HG03378 (cell line): Measurements from ENCODE around the gene CDH13.

Experiments used
- ATAC-seq: cut with Tn5 transposase; IDR thresholded peaks from one replicate; pipeline ENCODE4 v1.9.1; 2021; ENCODE audit warnings: mild to moderate bottlenecking, moderate library complexity; ENCODE audit not compliant: unreplicated experiment

Gene CDH13

GRCh38 chr16:83746611-83747010 is 1119.8 kb downstream of the CDH13 start:
- no peak for ATAC-seq

DNA sequence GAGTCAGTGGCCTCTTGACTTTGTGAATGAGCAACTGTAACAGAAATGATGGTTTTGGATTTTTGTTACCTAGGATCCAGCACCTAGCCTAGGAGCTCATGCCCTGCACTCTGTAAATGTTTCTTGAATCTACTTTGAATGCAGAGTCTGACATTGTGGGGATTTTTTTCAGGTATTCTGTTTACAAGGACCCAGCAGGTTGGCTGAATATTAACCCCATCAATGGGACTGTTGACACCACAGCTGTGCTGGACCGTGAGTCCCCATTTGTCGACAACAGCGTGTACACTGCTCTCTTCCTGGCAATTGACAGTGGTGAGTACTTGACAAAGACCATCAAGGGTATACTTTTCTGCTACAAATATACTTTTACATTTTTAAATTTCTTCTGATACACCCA is 1121.2 kb downstream of the CDH13 start:
- ATAC-seq = no peak

DNA sequence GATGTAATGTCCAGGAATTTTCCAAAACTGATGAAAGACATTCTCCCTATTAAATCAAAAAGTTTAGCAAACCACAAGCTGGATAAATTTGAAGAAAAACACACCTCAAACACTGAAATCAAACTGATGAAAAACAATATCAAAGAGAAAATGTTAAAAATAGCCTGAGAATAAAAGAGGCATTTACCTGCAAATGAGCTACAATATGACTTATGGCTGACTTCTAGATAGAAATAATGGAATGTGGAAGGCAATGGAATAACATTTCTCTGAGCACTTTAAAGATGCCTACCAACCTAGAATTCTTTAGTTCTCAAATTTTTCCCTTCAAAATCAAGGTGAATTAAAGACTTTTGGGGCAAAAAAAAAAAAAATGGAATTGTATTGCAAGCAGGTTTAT is 1128.6 kb downstream of the CDH13 start:
- ATAC-seq = no peak

DNA sequence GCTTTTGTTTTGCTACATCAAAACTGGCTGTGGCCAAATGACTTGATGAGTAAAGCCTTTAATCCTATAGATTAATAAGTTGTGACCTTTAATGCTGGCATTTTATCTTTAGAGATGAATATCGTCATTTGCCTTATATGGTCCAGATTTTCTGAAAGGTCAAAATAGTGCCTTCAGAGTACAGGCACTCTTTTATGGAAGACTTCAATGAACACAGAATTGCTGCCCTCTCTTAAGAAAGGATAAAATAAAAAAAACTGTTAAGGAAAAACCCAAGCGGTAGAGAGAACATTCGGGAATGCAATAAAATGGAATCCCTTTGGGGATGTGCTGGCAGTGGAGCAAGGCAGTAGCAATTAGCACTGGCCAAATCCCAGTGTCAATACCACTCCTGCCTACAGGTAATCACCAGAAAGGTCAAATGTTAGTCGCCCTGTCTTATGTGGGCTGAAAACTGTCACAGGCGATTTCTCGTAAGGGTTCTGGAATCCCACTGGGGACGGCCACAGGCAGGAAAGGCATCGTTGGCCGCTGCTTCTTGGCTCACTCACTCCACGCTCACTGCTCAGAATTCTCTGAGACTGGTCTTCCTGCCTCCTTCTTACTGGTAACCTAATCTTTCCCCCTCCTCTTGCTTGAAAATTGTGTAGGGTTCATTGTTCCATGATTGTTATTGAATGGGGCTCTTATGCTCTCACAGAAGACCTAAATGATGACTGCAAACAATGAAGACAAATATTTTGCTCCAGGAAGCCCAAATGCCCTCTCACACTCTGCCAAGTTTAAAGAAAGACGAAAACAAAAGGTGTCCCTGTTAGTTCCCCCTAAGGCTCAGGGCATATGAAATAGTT is 1135.6 kb downstream of the CDH13 start:
- no peak for ATAC-seq

GRCh38 chr16:83762992-83763358 is 1136.2 kb downstream of the CDH13 start:
- no peak for ATAC-seq

GRCh38 chr16:83768986-83769385 is 1142.2 kb downstream of the CDH13 start:
- no peak for ATAC-seq

GRCh38 chr16:83769397-83770008 is 1142.7 kb downstream of the CDH13 start:
- ATAC-seq = no peak

DNA sequence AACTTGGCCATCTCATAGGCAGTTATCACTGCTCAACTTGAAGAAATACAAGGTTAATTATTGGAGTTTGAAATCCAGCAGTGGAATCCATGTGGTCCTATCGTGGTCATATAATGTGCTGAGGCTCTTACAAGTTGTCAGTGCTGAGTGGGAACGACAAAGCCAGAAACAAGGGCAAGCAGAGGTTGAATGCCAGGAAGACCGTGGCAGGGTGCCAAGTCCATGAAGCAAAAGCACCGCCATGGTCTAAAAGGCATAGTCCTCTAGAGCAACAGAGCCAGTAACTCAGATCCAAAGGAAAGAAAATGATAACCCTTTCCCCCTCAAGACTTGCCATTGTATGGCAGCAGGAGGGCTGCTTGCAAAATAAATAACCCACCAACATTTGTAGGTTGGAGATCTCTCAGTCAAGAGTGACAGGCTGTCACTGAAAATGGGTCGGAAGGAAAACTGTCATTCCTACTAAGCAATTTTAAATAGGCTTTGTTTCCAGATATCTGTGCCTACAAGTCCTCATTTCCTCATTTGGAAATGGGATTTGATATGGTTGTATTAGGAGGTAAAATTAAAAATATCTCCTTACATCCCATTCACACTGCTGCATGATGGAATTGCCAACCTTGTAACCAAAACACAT is 1144.7 kb downstream of the CDH13 start:
- ATAC-seq = no peak

DNA sequence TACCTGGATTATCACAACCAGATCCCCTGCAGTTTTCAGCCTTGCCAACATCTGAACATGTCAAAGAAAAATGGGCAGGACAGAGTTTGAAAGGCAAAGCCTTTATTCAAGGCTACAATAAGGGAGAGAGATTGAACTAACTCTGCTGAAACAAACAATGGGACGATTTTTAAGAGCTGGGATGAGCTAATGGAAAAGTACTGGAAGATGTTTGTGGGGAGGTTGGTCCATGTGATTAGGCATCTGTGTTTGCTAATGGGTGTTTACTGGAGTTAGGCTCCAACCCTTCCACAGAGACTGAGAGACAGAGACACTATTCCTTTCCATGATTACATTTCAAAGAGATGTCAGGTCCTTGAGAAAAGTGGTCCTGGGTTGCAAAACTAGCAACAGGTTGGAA is 1146.0 kb downstream of the CDH13 start:
- ATAC-seq = no peak

DNA sequence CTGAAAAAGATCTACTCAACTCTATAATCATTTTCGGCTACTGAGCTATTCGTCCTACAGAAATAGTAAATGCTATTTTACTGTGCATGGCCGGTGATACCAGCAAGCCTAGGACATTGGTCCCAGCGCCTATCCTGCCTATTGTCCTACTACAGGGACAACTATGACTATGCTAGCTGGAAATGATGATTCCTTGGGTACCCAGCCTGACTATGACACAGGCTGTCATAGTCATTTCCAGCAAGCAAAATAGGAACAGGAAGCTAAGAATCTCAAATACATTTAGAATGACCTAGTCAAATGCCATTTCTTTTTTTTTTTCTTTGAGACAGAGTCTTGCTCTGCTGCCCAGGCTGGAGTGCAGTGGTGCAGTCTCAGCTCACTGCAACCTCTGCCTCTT is 1147.3 kb downstream of the CDH13 start:
- ATAC-seq = no peak

DNA sequence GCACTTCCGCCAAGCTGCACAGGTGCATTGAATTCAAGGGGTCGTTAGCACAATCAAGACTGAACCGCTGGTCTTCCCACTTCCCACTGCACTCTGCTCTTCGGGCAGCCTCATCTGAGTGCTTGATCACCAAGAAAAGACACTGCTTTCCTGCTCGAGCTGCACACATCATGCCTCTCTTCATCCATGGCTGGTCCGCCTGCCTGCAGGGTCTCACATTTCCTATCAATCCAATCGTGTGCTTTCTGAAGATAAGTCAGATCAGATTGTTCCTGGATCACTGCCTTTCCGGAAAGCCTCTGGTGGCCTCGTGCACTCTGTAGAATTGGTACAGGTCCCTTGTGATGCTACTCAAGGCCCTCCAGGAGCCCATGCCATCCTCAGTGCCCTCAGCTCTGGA is 1150.2 kb downstream of the CDH13 start:
- ATAC-seq = no peak

DNA sequence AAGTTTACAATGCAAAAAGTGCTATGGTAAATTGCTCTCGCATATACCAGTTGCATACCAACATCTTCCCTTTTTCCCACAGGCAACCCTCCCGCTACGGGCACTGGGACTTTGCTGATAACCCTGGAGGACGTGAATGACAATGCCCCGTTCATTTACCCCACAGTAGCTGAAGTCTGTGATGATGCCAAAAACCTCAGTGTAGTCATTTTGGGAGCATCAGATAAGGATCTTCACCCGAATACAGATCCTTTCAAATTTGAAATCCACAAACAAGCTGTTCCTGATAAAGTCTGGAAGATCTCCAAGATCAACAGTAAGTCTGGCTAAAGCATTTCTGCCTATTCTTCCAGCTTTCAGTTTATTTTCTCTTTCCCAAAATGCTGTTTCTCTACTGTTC is 1153.1 kb downstream of the CDH13 start:
- ATAC-seq = no peak

GRCh38 chr16:83785455-83785854 is 1158.7 kb downstream of the CDH13 start:
- ATAC-seq = no peak

DNA sequence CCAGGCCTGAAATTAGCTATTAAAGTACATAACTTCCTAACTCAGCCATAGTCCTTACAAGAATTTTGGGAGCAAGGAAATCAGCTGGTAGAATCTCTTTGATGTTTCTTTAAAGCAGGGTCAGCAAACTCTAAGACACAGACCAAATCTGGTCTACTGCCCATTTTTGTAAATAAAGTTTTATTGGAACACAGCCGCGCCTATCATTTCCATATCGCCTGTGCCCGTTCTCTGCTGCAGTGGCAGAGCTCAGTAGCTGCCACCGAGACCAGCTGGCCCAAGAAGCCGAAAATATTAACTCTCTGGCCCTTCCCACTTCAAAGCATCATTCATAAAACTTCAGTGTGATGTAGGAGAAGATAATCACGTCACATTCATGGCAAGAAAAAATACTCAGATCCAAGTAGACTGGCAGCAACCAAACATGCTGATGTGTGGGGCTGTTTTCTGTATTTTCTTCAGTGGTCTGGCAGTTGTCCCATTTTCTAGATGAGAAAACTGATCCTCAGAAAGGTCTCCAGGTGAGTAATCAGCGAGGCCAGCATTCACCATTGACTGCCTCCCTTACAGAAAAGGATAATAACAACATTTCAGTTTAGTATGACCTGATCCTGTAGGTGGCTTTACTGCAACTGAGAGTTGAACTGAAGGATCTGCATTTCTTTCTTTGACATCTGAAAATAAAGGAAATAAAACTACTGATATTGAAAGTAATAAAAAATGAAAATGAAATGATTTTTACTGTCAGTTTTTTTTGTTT is 1163.1 kb downstream of the CDH13 start:
- no peak for ATAC-seq

DNA sequence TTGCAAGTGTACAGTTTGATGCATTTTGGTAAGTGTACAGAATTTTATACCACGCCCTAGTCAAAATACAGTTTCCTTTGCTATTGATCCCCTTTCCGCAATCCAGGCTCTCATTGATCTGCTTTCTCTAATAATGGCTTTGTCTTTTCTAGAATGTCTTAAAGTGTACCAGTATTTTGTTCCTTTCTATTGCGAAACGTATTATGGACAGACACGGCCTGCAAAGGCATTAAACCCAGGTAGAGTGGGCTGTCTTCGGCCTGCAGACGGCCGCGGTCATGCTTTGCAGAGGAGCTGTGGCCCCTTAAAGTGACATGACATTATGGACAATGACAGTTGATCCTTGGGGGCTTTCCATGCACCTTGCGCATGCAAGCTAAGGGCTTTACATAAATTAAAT is 1165.1 kb downstream of the CDH13 start:
- ATAC-seq = no peak

- ATAC-seq = no peak
Observed at GRCh38 chr16:83792391-83792790, 1165.6 kb downstream of the CDH13 start.

- no peak for ATAC-seq
Observed at GRCh38 chr16:83793179-83793578, 1166.4 kb downstream of the CDH13 start.

DNA sequence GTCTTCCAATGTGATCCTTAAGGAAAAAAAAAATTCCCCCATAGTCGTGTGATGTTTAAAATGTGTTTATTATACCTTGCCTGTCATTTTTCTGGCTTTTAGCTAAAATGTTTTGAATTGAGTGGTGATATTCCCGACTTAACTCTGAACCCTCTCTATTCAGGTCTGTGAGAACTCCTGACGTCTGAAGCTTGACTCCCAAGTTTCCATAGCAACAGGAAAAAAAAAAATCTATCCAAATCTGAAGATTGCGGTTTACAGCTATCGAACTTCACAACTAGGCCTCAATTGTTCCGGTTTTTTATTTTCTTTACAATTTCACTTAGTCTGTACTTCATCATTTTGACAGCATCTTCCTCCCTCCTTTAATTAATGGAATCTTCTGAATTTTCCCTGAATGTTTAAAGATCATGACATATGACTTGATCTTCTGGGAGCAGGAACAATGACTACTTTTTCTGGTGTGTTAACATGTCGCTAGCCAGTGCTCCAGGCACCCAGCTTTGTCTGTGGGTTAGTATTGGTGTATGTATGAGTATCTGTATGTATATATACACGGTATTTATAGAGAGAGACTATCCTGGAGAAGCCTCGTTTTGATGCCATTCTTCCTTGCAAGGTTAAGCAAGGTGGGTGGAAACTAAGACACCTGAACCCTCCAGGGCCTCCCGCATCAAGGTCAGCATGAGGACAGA is 1168.2 kb downstream of the CDH13 start:
- no peak for ATAC-seq

GRCh38 chr16:83797013-83797412 is 1170.2 kb downstream of the CDH13 start:
- no peak for ATAC-seq

DNA sequence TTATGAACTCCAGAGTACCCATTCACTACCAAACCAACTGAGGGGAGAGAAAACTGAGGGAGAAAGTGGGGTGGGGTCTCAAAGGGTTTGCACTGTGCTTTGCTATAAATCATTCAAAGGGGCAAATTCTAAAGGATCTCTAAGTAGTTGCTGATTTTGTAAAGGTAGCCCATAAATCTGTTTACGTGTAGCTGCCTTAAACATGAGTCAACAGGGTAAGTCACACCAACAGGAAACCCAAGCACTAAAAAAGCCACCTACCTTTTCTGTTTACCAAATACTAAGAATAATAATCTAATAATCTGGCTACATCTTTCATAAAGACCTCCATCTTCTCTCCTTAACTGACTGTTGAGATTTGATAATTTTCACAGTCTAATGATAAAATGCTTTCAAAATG is 1172.6 kb downstream of the CDH13 start:
- ATAC-seq = no peak

- ATAC-seq = no peak
Observed at GRCh38 chr16:83802135-83802534, 1175.4 kb downstream of the CDH13 start.
